Measurements from ENCODE around the gene PRDM11. TPM values are rescaled to one million over a fixed set of nuclear protein-coding genes. Genes with fewer than 3 reads are reported as not detected.
A peak's percentile ranks its signal among the peaks of the same experiment; 100 is the strongest.

Gene PRDM11
- total RNA-seq: 1 to 10 TPM; 1.4 to 4.1 (median 3.8) TPM
- long read RNA-seq: 0 reads

DNA sequence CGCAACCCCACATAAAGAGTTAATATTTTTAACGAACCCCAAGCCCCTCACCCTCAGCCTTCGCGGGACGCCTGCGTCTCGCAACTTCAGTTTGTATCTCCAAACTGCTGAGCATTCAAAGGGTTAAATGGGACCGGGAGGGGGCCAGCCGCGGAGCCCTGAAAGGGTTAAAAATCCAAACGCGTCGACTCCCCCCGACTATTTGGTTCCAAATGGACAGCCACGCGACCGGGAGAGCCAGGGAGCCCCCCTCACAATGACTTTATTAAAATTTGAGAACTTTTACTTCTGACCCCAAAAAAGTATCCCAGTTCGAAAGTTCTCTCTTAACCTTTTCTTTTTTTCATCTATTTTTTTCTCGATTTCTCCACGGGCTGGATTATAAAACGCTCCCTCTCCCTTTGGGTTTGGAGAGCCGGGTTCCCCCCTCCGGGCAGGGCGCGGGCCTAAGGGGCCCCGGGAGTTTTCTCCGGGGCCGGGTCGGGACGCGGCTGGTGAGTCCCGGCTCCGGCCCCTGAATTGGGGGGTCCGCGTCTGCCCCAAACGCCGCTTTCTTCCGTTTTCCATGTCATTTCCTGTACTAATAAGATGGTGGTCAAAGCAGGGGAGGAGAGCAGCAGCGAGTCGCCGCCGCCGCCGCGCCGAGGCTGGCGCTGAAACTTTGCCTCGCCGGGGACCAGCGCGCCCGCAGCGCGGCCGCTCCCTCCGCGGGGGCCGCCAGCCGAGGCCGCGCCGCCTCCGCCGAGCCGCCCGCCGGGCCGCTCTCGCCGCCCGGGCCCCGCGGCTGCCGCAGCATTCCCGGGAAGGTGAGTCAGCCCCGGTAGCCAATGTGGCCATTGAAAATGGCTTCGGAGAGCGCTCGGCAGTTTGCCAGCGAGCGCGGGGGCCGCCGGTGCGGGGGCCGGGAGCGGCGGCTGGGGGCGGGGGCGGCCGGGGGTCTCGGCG lies at the start of gene PRDM11:
PRDM11 (plus strand) TSS at position 568 of the 945 bp plus-strand sequence. CDS start 35,128 bp downstream, outside the sequence.
- H3K4me3 ChIP-seq: peak within 1 kb of the TSS; percentile 54 to 84 (median 67)
- H3K27ac ChIP-seq: peak within 1 kb of the TSS; percentile 89 to 93 (median 93)
- H3K4me1 ChIP-seq: peaks cover 0 to 18% (median 5%) of the 10 kb centered on the region in 4 donors
- H3K36me3 ChIP-seq: no peaks in the 10 kb centered on the region
- DNase-seq (peak in 2 of 3 donors; percentile 54 to 76), ATAC-seq (peak in 3 of 4 donors; percentile 26 to 31 (median 26))
- H3K9me3 ChIP-seq: no peaks in the 10 kb centered on the region
- intact Hi-C loops (cut with DNase I): no loop called here
- no peaks in the 10 kb centered on the region for H3K27me3 ChIP-seq
- TF ChIP-seq POLR2A (IDR thresholded peaks at IDR 0.05): peak; percentile 16
- no peak for TF ChIP-seq CTCF (IDR thresholded peaks at IDR 0.05)
- 0% methylated on average over 45 of the region's 93 CpGs for WGBS (ENCODE audit: insufficient coverage, low coverage, low lambda C conversion rate, missing lambda C conversion rate)

GRCh38 chr11:45097721-45098493 lies 48.5 kb upstream of the PRDM11 start:
- no peak for TF ChIP-seq POLR2A (IDR thresholded peaks at IDR 0.05)
- TF ChIP-seq CTCF (IDR thresholded peaks at IDR 0.05): no peak
- DNase-seq: peak in 1 of 3 donors; percentile 41
- no peak overlapping the region for H3K4me3 ChIP-seq
- H3K27me3 ChIP-seq: no peaks in the 10 kb centered on the region
- 30% methylated on average over 8 of the region's 10 CpGs for WGBS (ENCODE audit: insufficient coverage, low coverage, low lambda C conversion rate, missing lambda C conversion rate)
- H3K27ac ChIP-seq: no peak overlapping the region
- H3K4me1 ChIP-seq: no peaks in the 10 kb centered on the region
- ATAC-seq: peak in 2 of 4 donors; percentile 18 to 26
- H3K9me3 ChIP-seq: no peaks in the 10 kb centered on the region
- H3K36me3 ChIP-seq: no peaks in the 10 kb centered on the region
- intact Hi-C loops (cut with DNase I): no loop called here

GRCh38 chr11:45098929-45099328 lies 47.5 kb upstream of the PRDM11 start:
- Histone ChIP-seq H3K27ac (no peak overlapping the region), H3K4me1 (peaks cover 0 to 2% (median 0%) of the 10 kb centered on the region in 4 donors), H3K9me3 (no peaks in the 10 kb centered on the region), H3K36me3 (no peaks in the 10 kb centered on the region), H3K27me3 (no peaks in the 10 kb centered on the region), H3K4me3 (no peak overlapping the region)
- no peak for TF ChIP-seq CTCF (IDR thresholded peaks at IDR 0.05)
- no peak for TF ChIP-seq POLR2A (IDR thresholded peaks at IDR 0.05)
- intact Hi-C loops (cut with DNase I): no loop called here
- DNase-seq (no peak), ATAC-seq (no peak)
- WGBS (ENCODE audit: insufficient coverage, low coverage, low lambda C conversion rate, missing lambda C conversion rate): 77% methylated on average over 6 of the region's 6 CpGs

GRCh38 chr11:45100339-45100738 lies 46.1 kb upstream of the PRDM11 start:
- Histone ChIP-seq H3K27me3 (no peaks in the 10 kb centered on the region), H3K9me3 (no peaks in the 10 kb centered on the region), H3K27ac (no peak overlapping the region), H3K4me3 (no peak overlapping the region), H3K36me3 (no peaks in the 10 kb centered on the region), H3K4me1 (peaks cover 0 to 2% (median 0%) of the 10 kb centered on the region in 4 donors)
- 22% methylated on average over 2 of the region's 2 CpGs for WGBS (ENCODE audit: insufficient coverage, low coverage, low lambda C conversion rate, missing lambda C conversion rate)
- ATAC-seq (peak in 1 of 4 donors; percentile 11), DNase-seq (no peak)
- intact Hi-C loops (cut with DNase I): loop anchor here in 1 of 2 donors (10.0 kb wide), 1 partner anchor 194 kb away; no protein-coding TSS in a partner anchor
- TF ChIP-seq CTCF (IDR thresholded peaks at IDR 0.05) (no peak), POLR2A (IDR thresholded peaks at IDR 0.05) (no peak)

Measured in right lobe of liver (tissue), 6 donors.